GM23248 (cell line): ENCODE results near the gene TNXB.

Experiments used
- EZH2 ChIP-seq: fragments of 200-600 bp; sonication (generic); IDR thresholded peaks from 2 replicates; pipeline ENCODE4 v1.6.1; 2018; ENCODE audit warnings: antibody characterized with exemption, mild to moderate bottlenecking; ENCODE audit not compliant: insufficient read depth, poor library complexity, severe bottlenecking
- EZH2phosphoT487 ChIP-seq: fragments of 200-600 bp; sonication (generic); IDR thresholded peaks from 2 replicates; pipeline ENCODE4 v1.6.1; 2018; ENCODE audit warnings: antibody characterized with exemption, moderate library complexity, mild to moderate bottlenecking, low read depth; ENCODE audit not compliant: insufficient read depth

GRCh38 chr6:32085759-32086459, 23.2 kb downstream of the TNXB start:
- no peak for TF ChIP-seq EZH2phosphoT487
- TF ChIP-seq EZH2, result no peak
